ENCODE measurements around the gene MAPK1IP1L. TPM values are rescaled to one million over a fixed set of nuclear protein-coding genes. Genes with fewer than 3 reads are reported as not detected.

MAPK1IP1L gene
- total RNA-seq, 4 donors from 2014 or later: 26.6 to 55.1 (median 27.5) TPM

DNA sequence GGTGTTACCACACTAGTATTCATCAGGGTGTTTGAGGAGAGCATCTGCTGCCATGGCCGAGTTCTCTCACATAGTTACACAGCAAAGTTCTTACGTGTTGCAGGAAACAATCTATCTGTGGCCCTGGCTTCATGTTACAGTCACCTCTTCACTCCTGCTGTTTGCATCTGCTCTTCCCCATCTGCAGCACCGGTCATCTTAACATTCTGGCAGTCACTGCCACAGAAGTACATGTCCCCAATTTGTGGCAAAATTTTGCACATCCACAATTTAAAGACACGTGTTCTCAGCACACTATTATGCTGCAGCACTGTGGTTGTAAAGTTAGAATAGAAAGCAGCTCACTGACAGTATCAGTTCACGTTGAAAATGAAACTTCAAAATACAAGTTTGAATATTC, 23.2 kb downstream of the MAPK1IP1L start:
- TF ChIP-seq, protein P1, sequence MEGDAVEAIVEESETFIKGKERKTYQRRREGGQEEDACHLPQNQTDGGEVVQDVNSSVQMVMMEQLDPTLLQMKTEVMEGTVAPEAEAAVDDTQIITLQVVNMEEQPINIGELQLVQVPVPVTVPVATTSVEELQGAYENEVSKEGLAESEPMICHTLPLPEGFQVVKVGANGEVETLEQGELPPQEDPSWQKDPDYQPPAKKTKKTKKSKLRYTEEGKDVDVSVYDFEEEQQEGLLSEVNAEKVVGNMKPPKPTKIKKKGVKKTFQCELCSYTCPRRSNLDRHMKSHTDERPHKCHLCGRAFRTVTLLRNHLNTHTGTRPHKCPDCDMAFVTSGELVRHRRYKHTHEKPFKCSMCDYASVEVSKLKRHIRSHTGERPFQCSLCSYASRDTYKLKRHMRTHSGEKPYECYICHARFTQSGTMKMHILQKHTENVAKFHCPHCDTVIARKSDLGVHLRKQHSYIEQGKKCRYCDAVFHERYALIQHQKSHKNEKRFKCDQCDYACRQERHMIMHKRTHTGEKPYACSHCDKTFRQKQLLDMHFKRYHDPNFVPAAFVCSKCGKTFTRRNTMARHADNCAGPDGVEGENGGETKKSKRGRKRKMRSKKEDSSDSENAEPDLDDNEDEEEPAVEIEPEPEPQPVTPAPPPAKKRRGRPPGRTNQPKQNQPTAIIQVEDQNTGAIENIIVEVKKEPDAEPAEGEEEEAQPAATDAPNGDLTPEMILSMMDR (IDR thresholded peaks at IDR 0.05; ENCODE audit: low read depth): no peak

DNA sequence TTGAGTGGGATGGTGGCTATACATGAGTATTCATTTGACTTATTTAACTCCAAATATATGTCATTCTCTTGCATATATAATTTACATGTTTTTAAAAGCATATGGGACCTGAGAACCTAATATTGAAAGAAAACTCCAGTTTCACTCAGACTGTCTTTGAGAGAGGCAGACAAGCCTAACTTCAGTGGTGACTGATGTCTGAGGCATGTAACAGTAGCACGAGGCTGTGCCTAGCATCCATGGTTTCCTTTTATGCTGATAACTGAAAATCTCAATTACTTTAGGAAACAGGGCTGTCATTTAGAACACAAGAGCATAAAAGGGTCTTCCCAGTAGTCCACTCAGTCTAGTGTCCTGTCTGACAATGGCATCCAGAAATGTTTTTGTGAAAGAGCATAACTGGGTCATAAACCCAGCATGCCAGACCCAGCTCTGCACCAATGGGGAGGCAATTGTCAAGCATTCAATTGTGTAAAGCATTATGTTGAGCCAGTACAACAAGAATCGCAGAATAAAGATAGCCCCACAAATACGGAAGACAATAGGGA, 24.3 kb downstream of the MAPK1IP1L start:
- TF ChIP-seq, protein P1 (IDR thresholded peaks at IDR 0.05; ENCODE audit: low read depth): no peak

DNA sequence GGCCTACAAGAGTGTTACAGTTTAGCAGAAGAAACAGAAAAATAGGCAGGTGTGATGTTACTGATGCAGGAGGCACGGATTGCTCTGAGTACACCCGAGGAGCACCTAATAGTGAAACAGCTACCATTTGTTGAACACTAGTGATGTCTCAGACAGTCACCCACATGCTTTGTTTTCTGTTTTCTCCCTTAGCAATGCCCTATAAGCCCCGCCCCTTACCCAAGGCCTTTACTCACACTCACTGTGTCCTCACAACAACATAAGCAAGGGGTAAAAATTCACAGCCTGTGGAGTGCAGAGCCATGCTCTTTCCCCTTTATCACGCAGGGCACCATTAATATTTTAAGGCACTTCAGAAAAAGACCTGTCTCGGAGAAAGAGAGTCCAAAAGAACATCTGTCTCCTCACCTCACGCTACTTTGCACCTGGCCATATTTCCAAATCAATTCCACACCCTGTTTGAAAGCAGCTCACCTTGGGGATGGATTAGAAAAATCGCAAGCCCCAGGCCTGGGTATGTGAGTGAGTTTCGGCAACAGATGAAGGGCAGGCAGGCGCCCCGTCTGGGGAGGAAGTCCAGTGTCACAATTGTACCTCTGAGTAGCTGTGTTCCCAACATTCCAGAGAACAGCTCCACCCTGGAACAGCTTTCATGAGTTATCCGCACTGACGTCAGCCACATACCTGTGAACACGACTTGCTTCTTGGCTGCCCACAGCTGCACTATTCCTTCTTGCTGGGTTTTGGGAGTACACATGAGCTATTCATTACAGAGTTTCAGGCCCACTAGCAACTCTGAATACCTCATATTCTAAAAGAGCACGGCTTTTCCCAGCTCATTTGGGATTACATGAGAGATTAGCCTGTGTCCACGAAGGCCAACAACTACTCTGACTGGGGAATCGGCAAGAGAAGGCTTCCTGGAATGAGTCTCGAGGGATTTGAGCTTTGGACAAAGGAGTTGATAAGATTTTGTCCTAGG, 26.0 kb downstream of the MAPK1IP1L start:
- TF ChIP-seq, protein P1 (IDR thresholded peaks at IDR 0.05; ENCODE audit: low read depth): no peak

DNA sequence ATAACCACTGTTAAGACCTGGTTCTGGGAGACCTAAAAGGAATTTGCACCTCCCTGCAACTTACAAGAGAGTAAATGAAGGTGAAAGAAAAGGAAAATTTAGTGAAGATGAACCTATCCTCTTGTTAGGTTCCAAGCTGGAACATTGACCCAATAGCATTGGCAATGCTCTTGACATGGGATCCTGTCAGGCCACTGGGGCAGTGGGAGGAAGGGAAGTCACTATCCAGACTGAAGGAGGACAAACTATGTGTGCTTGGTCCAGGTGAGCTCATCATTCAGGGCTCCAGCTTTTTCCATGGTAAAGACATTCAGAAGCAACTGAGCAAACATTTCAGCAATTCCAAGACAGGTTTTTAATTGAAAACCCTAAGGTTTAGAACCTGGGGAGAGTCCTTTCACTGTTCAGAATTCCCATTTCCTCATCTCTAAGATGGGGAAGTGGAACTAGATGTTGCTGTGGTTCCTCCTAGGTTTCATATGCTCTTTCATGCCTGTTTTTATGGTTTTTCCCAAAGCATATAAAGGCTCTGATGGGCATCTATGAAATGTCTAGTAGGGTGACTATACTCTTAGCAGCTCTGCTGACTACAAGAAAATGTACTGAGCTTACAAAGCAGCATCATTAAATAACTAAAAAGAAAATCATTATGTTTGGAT, 33.1 kb downstream of the MAPK1IP1L start:
- TF ChIP-seq, protein P1 (IDR thresholded peaks at IDR 0.05; ENCODE audit: low read depth): no peak

DNA sequence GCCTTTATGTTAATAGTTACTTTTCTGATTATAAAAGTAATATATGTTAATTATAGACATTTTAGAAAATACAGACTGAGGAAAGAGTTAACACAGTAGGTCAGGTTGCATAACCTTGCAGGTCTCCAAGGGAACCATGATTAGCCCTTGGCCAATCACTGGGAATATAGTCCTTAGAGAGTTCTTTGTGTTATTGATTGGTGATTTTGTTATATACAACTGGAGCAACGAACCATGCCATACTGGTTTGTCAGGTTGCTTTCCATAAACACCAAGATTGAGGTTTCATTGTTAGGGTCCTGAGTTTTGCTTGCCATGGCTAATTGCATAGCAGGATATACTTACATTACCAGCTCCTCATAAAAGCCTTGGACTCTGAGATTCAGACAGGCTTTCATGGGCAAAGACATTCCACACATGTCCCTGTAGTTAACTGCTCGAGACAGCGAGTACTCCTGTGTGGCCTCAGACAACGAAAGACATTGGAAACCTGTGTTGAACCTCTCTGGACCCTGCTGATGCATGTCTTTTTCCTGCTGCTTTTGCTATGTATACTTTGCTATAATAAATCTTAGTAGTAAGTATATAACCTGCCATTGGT, 33.7 kb downstream of the MAPK1IP1L start:
- TF ChIP-seq, protein P1 (IDR thresholded peaks at IDR 0.05; ENCODE audit: low read depth): no peak

DNA sequence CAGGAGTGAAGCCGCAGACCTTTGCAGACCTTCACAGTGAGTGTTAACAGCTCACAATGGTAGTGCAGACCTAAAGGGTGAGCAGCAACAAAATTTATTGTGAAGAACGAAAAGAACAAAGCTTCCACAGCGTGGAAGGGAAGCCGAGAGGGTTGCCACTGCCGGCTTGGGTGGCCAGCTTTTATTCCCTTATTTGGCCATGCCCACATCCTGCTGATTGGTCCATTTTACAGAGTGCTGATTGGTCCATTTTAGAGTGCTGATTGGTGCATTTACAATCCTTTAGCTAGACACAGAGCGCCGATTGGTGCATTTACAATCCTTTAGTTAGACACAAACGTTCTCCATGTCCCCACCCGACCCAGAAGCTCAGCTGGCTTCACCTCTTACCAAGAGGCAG, 35.5 kb downstream of the MAPK1IP1L start:
- TF ChIP-seq, protein P1 (IDR thresholded peaks at IDR 0.05; ENCODE audit: low read depth): no peak
